ENCODE measurements around the gene ATP1A3. TPM values are rescaled to one million over a fixed set of nuclear protein-coding genes. Genes with fewer than 3 reads are reported as not detected.
"Not testable (repeated sequence)": the region's sequence is repeated elsewhere in the genome, so short reads cannot be mapped to it uniquely, and the experiment has no call there.

The ATP1A3 gene
- total and polyA plus RNA-seq, 12 donors, result 0.11 to 35.0 (median 5.7) TPM; not detected in 1

- 37 to 45% (median 39%) methylated on average over 4 to 6 of the region's 6 CpGs for WGBS, 4 donors
- Histone ChIP-seq H3K27ac (no peak overlapping the region), H3K27me3 (no peaks in the 10 kb centered on the region), H3K4me3 (no peak overlapping the region), H3K36me3 (replicated peaks in 1 of 2) (no peaks in the 10 kb centered on the region), H3K9me3 (replicated peaks in 1 of 3) (no peaks in the 10 kb centered on the region), H3K4me1 (replicated peaks in 1 of 2) (no peaks in the 10 kb centered on the region)
- TF ChIP-seq POLR2A (IDR thresholded peaks at IDR 0.05), result no peak
- no peak for TF ChIP-seq CTCF (IDR thresholded peaks at IDR 0.05)
- intact Hi-C loops (cut with DNase I), result no loop called here
- DNase-seq, result peak; percentile 8 to 72 (median 36)
Observed at GRCh38 chr19:42038666-42039065, 44.6 kb upstream of the ATP1A3 start.

- Histone ChIP-seq H3K4me1 (replicated peaks in 1 of 2) (no peaks in the 10 kb centered on the region), H3K4me3 (no peak overlapping the region), H3K9me3 (replicated peaks in 1 of 3) (no peaks in the 10 kb centered on the region), H3K36me3 (replicated peaks in 1 of 2) (no peaks in the 10 kb centered on the region), H3K27me3 (no peaks in the 10 kb centered on the region), H3K27ac (no peak overlapping the region)
- DNase-seq, result no peak
- intact Hi-C loops (cut with DNase I), result no loop called here
- TF ChIP-seq POLR2A (IDR thresholded peaks at IDR 0.05), result no peak
- TF ChIP-seq CTCF (IDR thresholded peaks at IDR 0.05), result no peak
- WGBS, 4 donors, result 66 to 82% (median 76%) methylated on average over 4 to 5 of the region's 5 CpGs
Observed at GRCh38 chr19:42037649-42038048, 43.6 kb upstream of the ATP1A3 start.

GRCh38 chr19:42034640-42035391 is 40.8 kb upstream of the ATP1A3 start:
- intact Hi-C loops (cut with DNase I); H3K27me3 ChIP-seq; H3K36me3 ChIP-seq (replicated peaks in 1 of 2); H3K9me3 ChIP-seq (replicated peaks in 1 of 3); H3K4me1 ChIP-seq (replicated peaks in 1 of 2); H3K27ac ChIP-seq: not testable (repeated sequence)
- peak; percentile 49 to 84 (median 63) for TF ChIP-seq CTCF (IDR thresholded peaks at IDR 0.05)
- peak overlapping the region in 1 of 4 donors; percentile 43 for H3K4me3 ChIP-seq
- peak; percentile 27 to 76 (median 49) for DNase-seq
- WGBS, 4 donors, result 29 to 41% (median 35%) methylated on average over 17 of the region's 17 CpGs

GRCh38 chr19:42033413-42033812 is 39.4 kb upstream of the ATP1A3 start:
- intact Hi-C loops (cut with DNase I), result no loop called here
- no peaks in the 10 kb centered on the region for H3K27me3 ChIP-seq
- TF ChIP-seq POLR2A (IDR thresholded peaks at IDR 0.05), result no peak
- TF ChIP-seq CTCF (IDR thresholded peaks at IDR 0.05), result no peak

More at GRCh38 chr19:42033413-42033812, 39.4 kb upstream of the ATP1A3 start:
- no peaks in the 10 kb centered on the region for H3K4me1 ChIP-seq (replicated peaks in 1 of 2)
- WGBS, 4 donors, result 63 to 72% (median 66%) methylated on average over 5 of the region's 5 CpGs
- DNase-seq, result no peak
- H3K27ac ChIP-seq, result no peak overlapping the region
- no peaks in the 10 kb centered on the region for H3K36me3 ChIP-seq (replicated peaks in 1 of 2)
- no peak overlapping the region for H3K4me3 ChIP-seq
- H3K9me3 ChIP-seq (replicated peaks in 1 of 3), result no peaks in the 10 kb centered on the region

Data from adrenal gland (tissue), 12 donors.